ENCODE results near the gene ST6GAL1. TPM values are rescaled to one million over a fixed set of nuclear protein-coding genes. Genes with fewer than 3 reads are reported as not detected.

Gene ST6GAL1
- total and polyA plus RNA-seq, 10 of the 15 experiments (the other 5 are each of a cell fraction or from before 2014, with no cell fraction given), result 74.2 to 248 (median 149) TPM

GRCh38 chr3:186993210-186993782 is 63.0 kb downstream of the ST6GAL1 start:
- FAIRE-seq, result no peak
- POLR2A ChIA-PET, result interaction anchor here (0.9 to 2.5 kb wide), 4 partner anchors 23 to 60 kb away, joined by 3 to 9 read pairs (median 6); no protein-coding TSS in a partner anchor
- Histone ChIP-seq H3K79me2 (ENCODE audit: control insufficient read depth, insufficient read depth, low read length) (peaks cover 54% of the 10 kb centered on the region), H3K9me3 (replicated peaks; ENCODE audit: control insufficient read depth, insufficient read depth, low read length) (peaks cover 3% of the 10 kb centered on the region; the same call in 1 of the 3 replicates), H3K4me1 (ENCODE audit: control insufficient read depth, insufficient read depth, low read length) (peaks cover 66% of the 10 kb centered on the region), H3K36me3 (ENCODE audit: control insufficient read depth in 2 of 2, insufficient read depth in 2 of 2, low read length in 1 of 2) (peaks cover 0 to 9% of the 10 kb centered on the region in 2 experiments; a peak in 3 of 4 replicates), H3K27me3 (replicated peaks in 1 of 2; ENCODE audit: control insufficient read depth in 2 of 2, insufficient read depth in 2 of 2, low read length in 1 of 2) (no peaks in the 10 kb centered on the region), H3K27ac (ENCODE audit: control insufficient read depth, insufficient read depth) (peak overlapping the region; percentile 75), H3K9ac (ENCODE audit: control insufficient read depth, insufficient read depth, low read length) (peak overlapping the region; percentile 36; the same call in 1 of the 2 replicates), H2AFZ (ENCODE audit: control insufficient read depth, low read depth, low read length) (peak overlapping the region; percentile 10; the same call in 1 of the 2 replicates), H3K4me3 (no peak overlapping the region), H3K4me2 (ENCODE audit: control insufficient read depth, insufficient read depth) (peak overlapping the region; percentile 69), H4K20me1 (ENCODE audit: control insufficient read depth, insufficient read depth) (no peaks in the 10 kb centered on the region)
- RAD21 ChIA-PET (ENCODE audit: unreplicated experiment), result interaction anchor here (0.9 to 3.0 kb wide), 9 partner anchors 23 to 144 kb away, joined by 3 to 13 read pairs (median 4); no protein-coding TSS in a partner anchor
- 34% methylated on average over 7 of the region's 7 CpGs for WGBS (ENCODE audit: insufficient coverage, insufficient replicate concordance, low lambda C conversion rate, missing lambda C conversion rate)
- TF ChIP-seq BMI1 (IDR thresholded peaks at IDR 0.05; ENCODE audit: borderline replicate concordance) (no peak), CREM (IDR thresholded peaks at IDR 0.05; ENCODE audit: low read depth) (no peak), YY1 (IDR thresholded peaks at IDR 0.05; ENCODE audit: low read depth, low read length) (peak; percentile 68), TBL1XR1 (IDR thresholded peaks at IDR 0.05; ENCODE audit: low read depth, low read length) (no peak), KDM1A (IDR thresholded peaks at IDR 0.05; ENCODE audit: borderline replicate concordance) (no peak), E2F8 (IDR thresholded peaks at IDR 0.05; ENCODE audit: low read depth, partially characterized antibody) (no peak)
- intact Hi-C loops (cut with micrococcal nuclease; ENCODE audit: unreplicated experiment), result no loop called here
- ATAC-seq, result no peak
- CTCF ChIA-PET, result interaction anchor here (0.9 to 2.1 kb wide), 10 partner anchors 28 to 146 kb away, joined by 3 to 6 read pairs (median 4); partner anchors contain the start of gene RPL39L
- DNase-seq (ENCODE audit: low read depth, low spot score), result no peak
- SMC1A ChIA-PET (ENCODE audit: uncharacterized antibody, unreplicated experiment), result interaction anchor here (0.7 to 5.1 kb wide), 19 partner anchors 9 to 144 kb away, joined by 3 to 25 read pairs (median 3); partner anchors contain the start of gene ST6GAL1
- in situ Hi-C loops (cut with MboI), result no loop called here
- BruUV-seq (replicated peaks), result no TSS peak

Measured in GM12878 (cell line).